Right atrium auricular region (tissue), 2 donors: Measurements from ENCODE around the gene UBE3C. TPM values are rescaled to one million over a fixed set of nuclear protein-coding genes. Genes with fewer than 3 reads are reported as not detected.

Source experiments
- DNase-seq: peaks from one replicate; pipeline ENCODE4 v3.0.0-alpha.2; 2019; ENCODE audit warnings: low spot score
- H3K27ac ChIP-seq, 2 donors: fragments of 200-600 bp; sonication (generic); 1 replicate in 1 of 2; 2 replicates in 1 of 2; pipeline ENCODE4 v1.5.1; 2016 to 2019
- H3K27me3 ChIP-seq, 2 donors: fragments of 200-600 bp; sonication (generic); one replicate each; pipeline versions ENCODE4 v1.5.1 to v1.6.0; 2017 to 2019
- H3K36me3 ChIP-seq: fragments of 200-600 bp; sonication (generic); one replicate; pipeline ENCODE4 v1.5.1; 2016
- H3K4me1 ChIP-seq, 2 donors: fragments of 200-600 bp; sonication (generic); one replicate each; pipeline versions ENCODE4 v1.5.1 to v1.6.0; 2017 to 2019
- H3K4me3 ChIP-seq, 2 donors: fragments of 200-600 bp; sonication (generic); 1 replicate in 1 of 2; 2 replicates in 1 of 2; pipeline ENCODE4 v1.5.1; 2017 to 2019; ENCODE audit warnings: mild to moderate bottlenecking in 1 of 2, moderate library complexity in 1 of 2
- H3K9me3 ChIP-seq, 2 donors: fragments of 200-600 bp; sonication (generic); one replicate each; pipeline ENCODE4 v1.5.1; 2019
- CTCF ChIP-seq, 2 donors: fragments of 200-600 bp; sonication (generic); IDR thresholded peaks; one replicate each; pipeline ENCODE4 v1.5.1; 2019; ENCODE audit warnings: antibody characterized with exemption in 2 of 2
- total RNA-seq, 2 donors: library from RNA; depleted of rRNA; stranded (reverse); fragments of >200 nt; gene quantifications; one replicate each; pipeline ENCODE4 v1.1.0, GENCODE V29; 2016

Gene UBE3C
- total RNA-seq, 2 donors from 2014 or later = 53.3 to 60.8 TPM

DNA sequence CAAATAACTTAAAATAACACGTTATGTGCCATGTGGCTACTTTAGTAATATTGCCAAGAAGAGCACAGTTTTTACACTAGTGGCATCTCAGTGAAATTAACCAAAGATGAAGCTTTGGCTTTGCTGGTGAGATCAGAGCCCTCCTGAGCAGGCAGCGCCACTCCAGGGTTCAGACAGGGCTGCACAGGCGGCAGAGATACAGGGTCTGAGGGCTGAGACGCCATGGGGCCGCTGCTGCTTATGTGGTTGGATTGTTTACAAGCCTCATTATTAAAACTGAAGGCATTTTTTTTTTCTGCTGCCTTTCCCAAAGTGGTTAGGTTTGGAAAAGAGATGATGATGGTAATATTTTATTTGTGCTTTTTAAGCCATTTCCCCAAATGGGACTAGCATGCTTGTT is 129.2 kb downstream of the UBE3C start:
- no peak for DNase-seq
- peaks cover 56% of the 10 kb centered on the region for H3K36me3 ChIP-seq
- no peaks in the 10 kb centered on the region for H3K27me3 ChIP-seq
- no peaks in the 10 kb centered on the region for H3K9me3 ChIP-seq
- no peak overlapping the region for H3K4me3 ChIP-seq
- peaks cover 0 to 15% of the 10 kb centered on the region in 2 donors for H3K4me1 ChIP-seq
- H3K27ac ChIP-seq = no peak overlapping the region
- TF ChIP-seq CTCF (IDR thresholded peaks at IDR 0.05) = no peak

DNA sequence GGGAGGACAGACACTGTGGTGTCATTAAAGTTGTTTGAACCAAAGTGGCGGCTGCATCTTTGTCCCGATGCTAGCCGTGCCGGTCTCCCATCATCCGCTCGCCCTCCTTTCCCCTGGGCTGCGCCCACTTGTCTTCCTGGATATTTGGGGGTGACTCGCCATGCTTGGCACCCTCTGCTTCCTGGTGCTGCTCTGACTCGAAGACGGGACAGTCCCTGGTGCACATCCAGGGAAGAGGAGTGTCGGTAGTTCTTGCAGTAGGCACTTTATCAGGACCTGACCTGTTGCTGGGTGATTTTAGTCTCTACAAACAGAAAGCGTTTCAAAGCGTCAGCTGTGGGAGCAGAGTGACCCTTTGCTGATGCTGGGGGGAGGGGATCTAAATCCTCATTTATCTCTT is 129.8 kb downstream of the UBE3C start:
- no peaks in the 10 kb centered on the region for H3K9me3 ChIP-seq
- TF ChIP-seq CTCF (IDR thresholded peaks at IDR 0.05) = no peak
- no peak for DNase-seq
- H3K4me3 ChIP-seq = no peak overlapping the region
- peaks cover 0 to 20% of the 10 kb centered on the region in 2 donors for H3K4me1 ChIP-seq
- H3K27ac ChIP-seq = no peak overlapping the region
- H3K36me3 ChIP-seq = peaks cover 56% of the 10 kb centered on the region
- H3K27me3 ChIP-seq = no peaks in the 10 kb centered on the region

DNA sequence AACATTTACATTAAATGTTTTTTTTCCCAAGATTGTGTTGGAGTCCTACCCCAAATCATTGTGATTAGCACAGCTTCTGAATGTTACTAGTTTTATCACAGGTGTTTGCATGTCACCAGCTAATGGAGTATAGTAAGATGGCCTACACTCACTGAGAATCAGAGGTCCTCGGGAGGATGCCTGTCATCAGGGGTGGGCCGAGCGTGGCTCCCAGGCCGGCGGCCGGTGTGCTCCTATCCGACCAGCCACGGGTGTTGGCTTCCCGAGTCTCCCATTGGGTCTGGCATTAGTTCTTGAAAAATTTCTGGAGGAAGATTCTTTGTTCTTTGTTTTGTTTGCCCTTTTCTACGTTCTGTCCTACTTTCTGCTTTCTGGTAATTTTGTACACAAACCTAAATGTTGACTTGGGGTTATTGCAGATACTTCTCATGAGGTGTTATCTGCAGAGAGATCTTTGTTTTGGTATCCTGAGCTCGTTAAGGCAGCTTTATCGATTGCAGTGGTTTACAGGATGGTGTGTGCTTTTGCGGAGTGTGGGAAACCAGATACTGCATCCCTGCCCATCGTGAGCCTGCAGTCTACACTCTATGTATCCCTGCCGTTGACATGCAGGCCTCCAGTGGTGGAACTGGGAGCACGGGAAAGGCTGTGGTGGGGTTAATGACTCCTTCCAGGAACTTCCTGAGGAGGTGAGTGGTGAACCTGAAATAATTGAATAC is 130.8 kb downstream of the UBE3C start:
- no peak overlapping the region for H3K27ac ChIP-seq
- no peaks in the 10 kb centered on the region for H3K9me3 ChIP-seq
- H3K4me3 ChIP-seq = no peak overlapping the region
- peaks cover 48% of the 10 kb centered on the region for H3K36me3 ChIP-seq
- peaks cover 0 to 25% of the 10 kb centered on the region in 2 donors for H3K4me1 ChIP-seq
- DNase-seq = no peak
- no peaks in the 10 kb centered on the region for H3K27me3 ChIP-seq
- TF ChIP-seq CTCF (IDR thresholded peaks at IDR 0.05) = no peak

DNA sequence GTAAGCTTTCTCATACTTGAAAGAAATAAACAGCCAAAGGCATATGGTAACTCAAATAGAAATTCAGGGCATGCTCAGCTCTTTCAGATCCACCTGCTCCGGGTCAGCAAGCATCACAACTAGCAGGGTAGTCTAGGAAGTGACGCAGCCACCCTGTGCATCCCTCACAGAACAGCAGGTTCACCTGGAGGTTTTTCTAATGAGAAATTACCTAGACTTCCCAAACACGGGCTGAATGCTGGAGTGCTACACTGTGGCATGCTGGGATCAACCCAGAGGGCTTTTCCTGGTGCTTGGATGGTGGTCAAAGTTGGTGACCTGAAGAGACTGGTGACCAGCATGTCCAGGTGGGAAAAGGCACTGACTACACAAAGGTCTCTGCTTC is 131.3 kb downstream of the UBE3C start:
- Histone ChIP-seq H3K4me3 (no peak overlapping the region), H3K9me3 (no peaks in the 10 kb centered on the region), H3K27ac (no peak overlapping the region), H3K36me3 (peaks cover 45% of the 10 kb centered on the region), H3K27me3 (no peaks in the 10 kb centered on the region), H3K4me1 (peaks cover 0 to 25% of the 10 kb centered on the region in 2 donors)
- no peak for DNase-seq
- TF ChIP-seq CTCF (IDR thresholded peaks at IDR 0.05) = no peak

- H3K36me3 ChIP-seq = peaks cover 39% of the 10 kb centered on the region
- H3K4me1 ChIP-seq = peaks cover 0 to 25% of the 10 kb centered on the region in 2 donors
- peak overlapping the region; percentile 61 to 64 for H3K27ac ChIP-seq
- no peak for DNase-seq
- no peak for TF ChIP-seq CTCF (IDR thresholded peaks at IDR 0.05)
- H3K27me3 ChIP-seq = no peaks in the 10 kb centered on the region
- no peaks in the 10 kb centered on the region for H3K9me3 ChIP-seq
- no peak overlapping the region for H3K4me3 ChIP-seq
Observed at GRCh38 chr7:157271315-157271990, 132.7 kb downstream of the UBE3C start.
